Loucy (cell line): Measurements from ENCODE around the gene HOXA5.

Source experiments
- H2AFZ ChIP-seq: fragments of 200-600 bp; sonication (generic); 2 replicates; pipeline ENCODE4 v1.6.0; 2016; ENCODE audit warnings: antibody characterized with exemption, mild to moderate bottlenecking, low read length, moderate library complexity
- H3F3A ChIP-seq: fragments of 200-600 bp; 2 replicates; pipeline ENCODE4 v1.6.0; 2016; ENCODE audit warnings: antibody characterized with exemption, low read depth, mild to moderate bottlenecking
- H3K27me3 ChIP-seq: fragments of 200-600 bp; sonication (generic); 2 replicates; pipeline ENCODE4 v1.6.1; 2014; ENCODE audit warnings: low read length, mild to moderate bottlenecking; ENCODE audit not compliant: insufficient read depth, poor library complexity, severe bottlenecking
- H3K36me3 ChIP-seq: fragments of 200-600 bp; sonication (generic); 2 replicates; pipeline ENCODE4 v1.6.1; 2016; ENCODE audit warnings: low read length; ENCODE audit not compliant: insufficient read depth
- H3K4me1 ChIP-seq: fragments of 200-600 bp; sonication (generic); 2 replicates; pipeline ENCODE4 v1.5.1; 2014; ENCODE audit warnings: low read length, mild to moderate bottlenecking; ENCODE audit not compliant: insufficient read depth, poor library complexity, severe bottlenecking
- H3K4me2 ChIP-seq: fragments of 200-600 bp; sonication (generic); 2 replicates; pipeline ENCODE4 v1.6.0; 2014; ENCODE audit warnings: antibody characterized with exemption, low read length, low read depth, mild to moderate bottlenecking; ENCODE audit not compliant: poor library complexity, severe bottlenecking
- H3K4me3 ChIP-seq: fragments of 200-600 bp; sonication (generic); 2 replicates; pipeline ENCODE4 v1.5.1; 2014; ENCODE audit warnings: low read length, mild to moderate bottlenecking, mixed read lengths; ENCODE audit not compliant: poor library complexity, severe bottlenecking
- H3K79me2 ChIP-seq: fragments of 200-600 bp; sonication (generic); 2 replicates; pipeline ENCODE4 v1.6.1; 2014; ENCODE audit warnings: low read length; ENCODE audit not compliant: insufficient read depth
- H3K9ac ChIP-seq: fragments of 200-600 bp; sonication (generic); 2 replicates; pipeline ENCODE4 v1.6.0; 2014; ENCODE audit warnings: mild to moderate bottlenecking, low read depth, low read length, moderate library complexity; ENCODE audit not compliant: poor library complexity, severe bottlenecking
- H3K9me2 ChIP-seq: fragments of 200-600 bp; sonication (generic); replicated peaks from 2 replicates; pipeline ENCODE4 v1.6.1; 2016; ENCODE audit warnings: low read depth, low read length, mixed read lengths
- H3K9me3 ChIP-seq: fragments of 200-600 bp; sonication (generic); 2 replicates; pipeline ENCODE4 v1.6.1; 2014; ENCODE audit warnings: mild to moderate bottlenecking, antibody characterized with exemption, low read length, low read depth; ENCODE audit not compliant: insufficient read depth
- H4K20me1 ChIP-seq: fragments of 200-600 bp; sonication (generic); 2 replicates; pipeline ENCODE4 v1.6.0; 2014; ENCODE audit warnings: antibody characterized with exemption, low read length, mild to moderate bottlenecking; ENCODE audit not compliant: insufficient read depth, poor library complexity, severe bottlenecking
- CTCF ChIP-seq: fragments of 200-600 bp; sonication (generic); conservative IDR thresholded peaks from 2 replicates; pipeline ENCODE4 v1.5.1; 2014; ENCODE audit warnings: mild to moderate bottlenecking, antibody characterized with exemption, low read length
- EZH2phosphoT487 ChIP-seq: fragments of 200-600 bp; IDR thresholded peaks from 2 replicates; pipeline ENCODE4 v1.6.1; 2018; ENCODE audit warnings: antibody characterized with exemption, mild to moderate bottlenecking, moderate library complexity, borderline replicate concordance

The HOXA5 gene

GRCh38 chr7:27121684-27122076 is 21.8 kb downstream of the HOXA5 start:
- no peak overlapping the region for H2AFZ ChIP-seq
- no peak overlapping the region for H3K4me2 ChIP-seq
- TF ChIP-seq CTCF: no peak
- TF ChIP-seq EZH2phosphoT487: no peak
- no peak overlapping the region for H3K9ac ChIP-seq
- H3K9me3 ChIP-seq: no peaks in the 10 kb centered on the region
- H3K27me3 ChIP-seq: no peaks in the 10 kb centered on the region
- peaks cover 52% of the 10 kb centered on the region for H4K20me1 ChIP-seq
- peaks cover 99% of the 10 kb centered on the region for H3K79me2 ChIP-seq
- H3K4me3 ChIP-seq: no peak overlapping the region
- no peaks in the 10 kb centered on the region for H3K9me2 ChIP-seq
- peaks cover 98% of the 10 kb centered on the region; the same call in 1 of the 2 replicates for H3K36me3 ChIP-seq
- H3K4me1 ChIP-seq: no peaks in the 10 kb centered on the region
- H3F3A ChIP-seq: no peaks in the 10 kb centered on the region

DNA sequence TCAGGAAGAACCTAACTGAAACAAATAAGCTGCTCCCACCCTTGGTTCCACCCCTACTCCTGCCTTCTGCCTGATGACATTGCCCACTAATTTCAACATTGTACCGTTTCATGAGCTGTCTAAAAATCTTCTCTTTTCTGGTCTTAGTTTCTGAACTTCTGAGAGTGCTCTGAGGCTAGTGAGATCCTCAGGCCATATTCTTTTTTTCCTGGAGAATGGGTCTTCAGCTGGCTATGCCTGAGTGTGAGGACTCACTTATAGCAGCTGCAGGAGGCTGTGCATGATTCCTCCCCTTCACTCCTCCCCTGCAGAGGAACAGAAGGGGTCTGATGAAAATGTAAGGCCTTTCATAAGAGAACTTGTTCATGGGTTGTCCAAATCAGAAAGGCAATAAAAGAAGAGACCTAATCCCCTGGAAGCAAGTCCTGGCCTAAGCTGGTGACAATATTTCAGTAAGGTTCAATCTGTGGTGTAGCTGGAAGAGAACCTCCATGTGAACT is 24.0 kb downstream of the HOXA5 start:
- Histone ChIP-seq H4K20me1 (peaks cover 46% of the 10 kb centered on the region), H3K79me2 (peaks cover 98% of the 10 kb centered on the region), H3K9ac (no peak overlapping the region), H3K27me3 (no peaks in the 10 kb centered on the region), H3K9me2 (no peaks in the 10 kb centered on the region), H3K4me1 (no peaks in the 10 kb centered on the region), H2AFZ (no peak overlapping the region), H3K36me3 (peaks cover 96% of the 10 kb centered on the region; the same call in 1 of the 2 replicates), H3K4me3 (no peak overlapping the region), H3K9me3 (no peaks in the 10 kb centered on the region), H3K4me2 (no peak overlapping the region), H3F3A (no peaks in the 10 kb centered on the region)
- TF ChIP-seq EZH2phosphoT487 (no peak), CTCF (no peak)

- no peaks in the 10 kb centered on the region for H3K27me3 ChIP-seq
- H3K4me1 ChIP-seq: no peaks in the 10 kb centered on the region
- peaks cover 90% of the 10 kb centered on the region; the same call in 1 of the 2 replicates for H3K36me3 ChIP-seq
- H3K79me2 ChIP-seq: peaks cover 95% of the 10 kb centered on the region
- H3K9ac ChIP-seq: no peak overlapping the region
- H3K9me2 ChIP-seq: no peaks in the 10 kb centered on the region
- H3F3A ChIP-seq: no peaks in the 10 kb centered on the region
- no peak overlapping the region for H3K4me3 ChIP-seq
- no peaks in the 10 kb centered on the region for H3K9me3 ChIP-seq
- H4K20me1 ChIP-seq: peaks cover 48% of the 10 kb centered on the region
- no peak overlapping the region for H2AFZ ChIP-seq
- TF ChIP-seq CTCF (no peak), EZH2phosphoT487 (no peak)
- no peak overlapping the region for H3K4me2 ChIP-seq
These were observed 24.9 kb downstream of the HOXA5 start for GRCh38 chr7:27118580-27118979.
